Lower leg skin (tissue), 3 donors: ENCODE measurements around the gene SURF2.

ENCODE experiments used
- CTCF ChIP-seq, 3 donors: fragments of 450-650 bp; IDR thresholded peaks; one replicate each; pipeline ENCODE4 v1.5.1; 2016; ENCODE audit warnings: antibody characterized with exemption in 3 of 3, mild to moderate bottlenecking in 3 of 3, moderate library complexity in 2 of 3
- POLR2A ChIP-seq, 2 donors: fragments of 450-650 bp; IDR thresholded peaks; one replicate each; pipeline ENCODE4 v1.6.1; 2016 to 2017; ENCODE audit warnings: antibody characterized with exemption in 2 of 2, mild to moderate bottlenecking in 1 of 2, moderate library complexity in 1 of 2

- TF ChIP-seq CTCF (IDR thresholded peaks at IDR 0.05) = no peak
- no peak for TF ChIP-seq POLR2A (IDR thresholded peaks at IDR 0.05)
Observed at GRCh38 chr9:133354766-133355165, 1.6 kb upstream of the SURF2 start.
